Activated T-helper 9 cell treated with anti-CD3 and anti-CD28 coated beads, Interleukin-2, amount 50 U/mL, for 16 hours (primary cell): Measurements from ENCODE around the gene JAZF1.
"Not testable (repeated sequence)": the region's sequence is repeated elsewhere in the genome, so short reads cannot be mapped to it uniquely, and the experiment has no call there.

Experiments used
- DNase-seq: peaks from one replicate; pipeline ENCODE4 v3.0.0-alpha.2; 2020; ENCODE audit warnings: low read depth

The JAZF1 gene

GRCh38 chr7:27941522-27941921, 239.1 kb downstream of the JAZF1 start:
- no peak for DNase-seq

GRCh38 chr7:27940341-27940740, 240.3 kb downstream of the JAZF1 start:
- no peak for DNase-seq

- DNase-seq: no peak
These were observed 240.7 kb downstream of the JAZF1 start for GRCh38 chr7:27939893-27940292.

GRCh38 chr7:27936768-27937102, 243.9 kb downstream of the JAZF1 start:
- DNase-seq: no peak

GRCh38 chr7:27936047-27936767, 244.4 kb downstream of the JAZF1 start:
- no peak for DNase-seq

GRCh38 chr7:27933671-27934565, 246.7 kb downstream of the JAZF1 start:
- DNase-seq: no peak

GRCh38 chr7:27930910-27931476, 249.6 kb downstream of the JAZF1 start:
- no peak for DNase-seq

- no peak for DNase-seq
These were observed 251.5 kb downstream of the JAZF1 start for GRCh38 chr7:27929127-27929526.

GRCh38 chr7:27928001-27928400, 252.6 kb downstream of the JAZF1 start:
- DNase-seq: no peak

GRCh38 chr7:27925573-27926201, 254.9 kb downstream of the JAZF1 start:
- no peak for DNase-seq

- no peak for DNase-seq
These were observed 257.0 kb downstream of the JAZF1 start for GRCh38 chr7:27923642-27923980.

GRCh38 chr7:27922907-27923641, 257.5 kb downstream of the JAZF1 start:
- DNase-seq: no peak

GRCh38 chr7:27922389-27922788, 258.2 kb downstream of the JAZF1 start:
- DNase-seq: not testable (repeated sequence)

GRCh38 chr7:27921081-27921836, 259.3 kb downstream of the JAZF1 start:
- no peak for DNase-seq

GRCh38 chr7:27920281-27920946, 260.2 kb downstream of the JAZF1 start:
- no peak for DNase-seq

GRCh38 chr7:27918503-27918902, 262.1 kb downstream of the JAZF1 start:
- DNase-seq: no peak

- no peak for DNase-seq
These were observed 262.8 kb downstream of the JAZF1 start for GRCh38 chr7:27917774-27918314.

- no peak for DNase-seq
These were observed 263.5 kb downstream of the JAZF1 start for GRCh38 chr7:27917119-27917518.

GRCh38 chr7:27916372-27916771, 264.2 kb downstream of the JAZF1 start:
- no peak for DNase-seq

GRCh38 chr7:27914409-27914808, 266.2 kb downstream of the JAZF1 start:
- DNase-seq: no peak
